AG04450 (cell line): Measurements from ENCODE around the gene ATP13A3. TPM values are rescaled to one million over a fixed set of nuclear protein-coding genes. Genes with fewer than 3 reads are reported as not detected.

Experiments
- CTCF ChIA-PET: fragments of 300-600, 350-600 bp; formaldehyde crosslinking; extraction: SDS; loops from one replicate; lab custom pipeline; 2022; ENCODE audit warnings: antibody characterized with exemption, inconsistent platforms; lab: Charles Lee
- POLR2A ChIA-PET: fragments of 350-600 bp; formaldehyde crosslinking; extraction: SDS; loops from one replicate; lab custom pipeline; 2021; ENCODE audit warnings: antibody characterized with exemption, inconsistent platforms; lab: Yijun Ruan, JAX
- DNase-seq: peaks from one replicate; pipeline ENCODE4 v3.0.0-alpha.2; 2011; ENCODE audit warnings: low read depth, low spot score
- H3K27ac ChIP-seq: one replicate; pipeline ENCODE4 v1.5.1; 2012; ENCODE audit warnings: low read depth, low read length, control low read depth
- H3K27me3 ChIP-seq: one replicate; pipeline ENCODE4 v1.6.0; 2012; ENCODE audit warnings: low read length; ENCODE audit not compliant: control insufficient read depth, insufficient read depth
- H3K4me3 ChIP-seq: 2 replicates; pipeline ENCODE4 v1.5.1; 2011; ENCODE audit warnings: mild to moderate bottlenecking, low read depth, low read length, control low read depth
- H3K9me3 ChIP-seq: 2 replicates; pipeline ENCODE4 v1.5.1; 2012; ENCODE audit warnings: low read length; ENCODE audit not compliant: control insufficient read depth, insufficient read depth
- CTCF ChIP-seq: IDR thresholded peaks from 2 replicates; pipeline ENCODE4 v1.5.1; 2011; ENCODE audit warnings: low read depth, low read length, control low read depth, inconsistent platforms
- polyA plus RNA-seq: library from polyadenylated mRNA; depleted of rRNA; stranded (reverse); fragments of >200 nt; gene quantifications from 2 replicates; pipeline ENCODE4 v1.2.3, GENCODE V29; 2011

The ATP13A3 gene
- polyA plus RNA-seq, 1 experiment: 132 TPM

- no peak for DNase-seq
- H3K9me3 ChIP-seq: no peaks in the 10 kb centered on the region
- H3K4me3 ChIP-seq: no peak overlapping the region
- no peak overlapping the region for H3K27ac ChIP-seq
- CTCF ChIA-PET: interaction anchor here (0.6 to 1.7 kb wide), 3 partner anchors 34 to 176 kb away, joined by 3 to 7 read pairs (median 3); no protein-coding TSS in a partner anchor
- no peak for TF ChIP-seq CTCF
- H3K27me3 ChIP-seq: no peaks in the 10 kb centered on the region
- POLR2A ChIA-PET: no interaction called here
Measured at GRCh38 chr3:194458131-194458530, 28.7 kb downstream of the ATP13A3 start.

GRCh38 chr3:194455481-194455880 lies 31.3 kb downstream of the ATP13A3 start:
- Histone ChIP-seq H3K27me3 (no peaks in the 10 kb centered on the region), H3K9me3 (no peaks in the 10 kb centered on the region), H3K4me3 (no peak overlapping the region), H3K27ac (no peak overlapping the region)
- no peak for DNase-seq
- CTCF ChIA-PET: interaction anchor here (0.8 to 1.3 kb wide), 2 partner anchors 17 to 111 kb away, joined by 4 read pairs; no protein-coding TSS in a partner anchor
- no peak for TF ChIP-seq CTCF
- POLR2A ChIA-PET: no interaction called here

DNA sequence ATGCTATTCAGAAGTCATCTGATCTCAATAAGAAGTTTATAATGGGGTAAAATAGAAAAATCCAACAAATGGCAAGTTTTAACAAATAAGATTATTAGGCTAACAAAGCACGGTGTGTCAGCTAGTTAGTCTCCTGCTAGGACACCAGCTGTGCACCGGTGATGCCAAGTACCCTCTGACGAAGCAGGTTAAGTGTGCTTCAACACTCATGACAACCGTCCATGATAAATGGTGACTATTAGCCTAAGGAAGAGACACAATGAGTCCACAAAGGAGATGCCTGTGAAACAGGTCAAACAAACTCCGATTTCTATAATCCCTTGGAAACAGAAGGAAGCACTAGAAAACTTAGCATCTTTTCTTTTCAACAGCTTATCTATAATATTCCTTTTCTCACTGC lies 36.5 kb downstream of the ATP13A3 start:
- TF ChIP-seq CTCF: no peak
- no peaks in the 10 kb centered on the region for H3K27me3 ChIP-seq
- no peaks in the 10 kb centered on the region for H3K9me3 ChIP-seq
- POLR2A ChIA-PET: no interaction called here
- no peak for DNase-seq
- H3K27ac ChIP-seq: no peak overlapping the region
- CTCF ChIA-PET: interaction anchor here (1.4 kb wide), 2 partner anchors 20 to 144 kb away, joined by 4 to 8 read pairs; no protein-coding TSS in a partner anchor
- H3K4me3 ChIP-seq: no peak overlapping the region

GRCh38 chr3:194449913-194450312 lies 36.9 kb downstream of the ATP13A3 start:
- no peak for TF ChIP-seq CTCF
- Histone ChIP-seq H3K27me3 (no peaks in the 10 kb centered on the region), H3K9me3 (no peaks in the 10 kb centered on the region), H3K4me3 (no peak overlapping the region), H3K27ac (no peak overlapping the region)
- DNase-seq: no peak
- CTCF ChIA-PET: interaction anchor here (1.4 kb wide), 2 partner anchors 20 to 144 kb away, joined by 4 to 8 read pairs; no protein-coding TSS in a partner anchor
- POLR2A ChIA-PET: no interaction called here

DNA sequence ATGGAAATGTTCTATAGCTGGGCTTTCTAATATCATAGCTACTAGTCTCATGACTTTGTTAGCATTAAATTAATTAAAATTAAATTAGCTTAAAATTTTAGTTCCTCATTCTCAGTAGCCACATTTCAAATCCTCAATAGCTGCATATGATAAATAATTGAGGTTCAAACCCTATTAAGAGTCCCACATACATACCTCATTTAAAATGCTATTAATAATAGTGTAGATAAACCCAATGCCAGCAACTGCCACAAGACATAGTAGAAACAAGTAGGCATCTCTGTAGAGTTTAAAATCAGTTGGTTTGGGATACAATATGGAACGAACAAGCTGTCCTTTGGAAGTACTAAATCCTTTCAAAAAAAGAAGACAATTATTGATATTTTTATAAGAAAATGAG lies 39.1 kb downstream of the ATP13A3 start:
- Histone ChIP-seq H3K9me3 (no peaks in the 10 kb centered on the region), H3K4me3 (no peak overlapping the region), H3K27me3 (no peaks in the 10 kb centered on the region), H3K27ac (no peak overlapping the region)
- no peak for DNase-seq
- TF ChIP-seq CTCF: no peak
- POLR2A ChIA-PET: no interaction called here
- CTCF ChIA-PET: interaction anchor here (0.7 to 1.6 kb wide), 4 partner anchors 24 to 781 kb away, joined by 3 to 10 read pairs (median 4); no protein-coding TSS in a partner anchor
